OCI-LY7 (cell line): Measurements from ENCODE around the gene ANKRD52. TPM values are rescaled to one million over a fixed set of nuclear protein-coding genes. Genes with fewer than 3 reads are reported as not detected.
"Not testable (repeated sequence)": the region's sequence is repeated elsewhere in the genome, so short reads cannot be mapped to it uniquely, and the experiment has no call there.

Source experiments
- BruUV-seq: library from RNA; stranded (reverse); fragments of 400-500 nt; replicated peaks from 2 replicates; lab custom pipeline; 2021; lab: Mats Ljungman, UMichigan
- CTCF ChIA-PET: fragments of 300-600 bp; sonication (Branson Sonifier 250); formaldehyde crosslinking; loops from one replicate; lab custom pipeline; 2022; ENCODE audit warnings: antibody characterized with exemption; ENCODE audit not compliant: unreplicated experiment; lab: Charles Lee
- POLR2A ChIA-PET: fragments of 300-600 bp; sonication (Branson Sonifier 250); formaldehyde crosslinking; loops from one replicate; lab custom pipeline; 2022; ENCODE audit warnings: antibody characterized with exemption; lab: Charles Lee
- DNase-seq: peaks from one replicate; pipeline ENCODE4 v3.0.0-alpha.2; 2015; ENCODE audit warnings: low spot score
- H2AFZ ChIP-seq: fragments of 200-600 bp; sonication (generic), shearing (Covaris generic); 2 replicates; pipeline ENCODE4 v1.6.1; 2014; ENCODE audit warnings: mild to moderate bottlenecking, antibody characterized with exemption, low read length, moderate library complexity
- H3K27ac ChIP-seq: fragments of 200-600 bp; sonication (generic); 2 replicates; pipeline ENCODE4 v1.5.1; 2014; ENCODE audit warnings: mixed run types, low read depth, mild to moderate bottlenecking, moderate library complexity, low read length, inconsistent platforms; ENCODE audit not compliant: poor library complexity, severe bottlenecking
- H3K36me3 ChIP-seq: fragments of 200-600 bp; sonication (generic); 2 replicates; pipeline ENCODE4 v1.6.1; 2014; ENCODE audit warnings: mild to moderate bottlenecking, antibody characterized with exemption, low read length, moderate library complexity, mixed read lengths; ENCODE audit not compliant: insufficient read depth
- H3K4me1 ChIP-seq: fragments of 200-600 bp; sonication (generic); 2 replicates; pipeline ENCODE4 v1.5.1; 2014; ENCODE audit warnings: mild to moderate bottlenecking, low read length; ENCODE audit not compliant: insufficient read depth, poor library complexity, severe bottlenecking
- H3K4me2 ChIP-seq: fragments of 200-600 bp; sonication (generic); 2 replicates; pipeline ENCODE4 v1.6.1; 2014; ENCODE audit warnings: mild to moderate bottlenecking, low read length
- H3K4me3 ChIP-seq: fragments of 200-600 bp; sonication (generic); 2 replicates; pipeline ENCODE4 v1.5.1; 2014; ENCODE audit warnings: mild to moderate bottlenecking, low read depth, low read length; ENCODE audit not compliant: poor library complexity, severe bottlenecking
- H3K79me2 ChIP-seq: fragments of 200-600 bp; sonication (generic); 2 replicates; pipeline ENCODE4 v1.6.1; 2016; ENCODE audit warnings: low read depth, mild to moderate bottlenecking, low read length, moderate library complexity, mixed read lengths; ENCODE audit not compliant: insufficient read depth
- H3K9me2 ChIP-seq: fragments of 200-600 bp; sonication (generic); 2 replicates; pipeline ENCODE4 v1.6.1; 2016; ENCODE audit warnings: mild to moderate bottlenecking, low read length, mixed read lengths; ENCODE audit not compliant: insufficient read depth
- H3K9me3 ChIP-seq: fragments of 200-600 bp; sonication (generic); 2 replicates; pipeline ENCODE4 v1.6.1; 2014; ENCODE audit warnings: mild to moderate bottlenecking, mixed run types, low read length, mixed read lengths
- H4K20me1 ChIP-seq: fragments of 200-600 bp; sonication (generic); 2 replicates; pipeline ENCODE4 v1.6.1; 2014; ENCODE audit warnings: mild to moderate bottlenecking, antibody characterized with exemption, low read length, moderate library complexity, mixed read lengths; ENCODE audit not compliant: insufficient read depth
- EZH2phosphoT487 ChIP-seq: fragments of 200-600 bp; sonication (generic); IDR thresholded peaks from 2 replicates; pipeline ENCODE4 v1.6.1; 2018; ENCODE audit warnings: low read depth, borderline replicate concordance, mild to moderate bottlenecking, mixed run types, antibody characterized with exemption, low read length, moderate library complexity, mixed read lengths
- intact Hi-C: fragments of 100-400 bp; cut with micrococcal nuclease; formaldehyde crosslinking; loops from one replicate; pipeline ENCODE4 v1.10.0; 2022; ENCODE audit not compliant: unreplicated experiment
- total RNA-seq, 2 experiments: library from RNA; depleted of rRNA in 1 of 2; stranded (reverse); fragments of >200 nt in 1 of 2; shearing (Covaris generic) in 1 of 2; gene quantifications; 2 replicates each; pipeline ENCODE4 v1.2.3, GENCODE V29; 2014 to 2022
- TF ChIP-seq, protein P1 (sequence below): fragments of 200-600 bp; sonication (generic); conservative IDR thresholded peaks from 2 replicates; pipeline ENCODE4 v1.5.1; 2014; ENCODE audit warnings: mild to moderate bottlenecking, antibody characterized with exemption, low read length, moderate library complexity, mixed read lengths

ANKRD52 gene
- total RNA-seq, 2 experiments from 2014 or later, result 11.7 to 35.0 TPM

DNA sequence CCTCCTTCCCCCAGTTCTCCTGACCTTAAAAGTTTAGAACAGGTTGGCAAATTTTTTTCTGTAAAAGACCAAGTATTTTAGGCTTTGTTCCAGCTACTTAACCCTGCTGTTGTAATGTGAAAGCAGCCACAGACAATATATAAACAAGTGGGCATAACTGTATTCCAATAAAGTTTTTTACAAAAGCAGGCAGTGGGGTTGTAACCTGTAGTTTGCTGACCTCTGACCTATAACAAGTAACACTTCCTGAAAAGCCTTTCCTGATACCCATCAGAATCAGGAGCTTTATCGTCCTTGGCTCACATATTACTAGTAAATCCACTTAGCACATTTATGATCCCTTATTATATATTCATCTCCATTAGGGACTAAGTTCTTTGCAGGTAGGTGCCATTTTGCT, 55.8 kb downstream of the ANKRD52 start:
- Histone ChIP-seq H3K36me3 (peaks cover 33% of the 10 kb centered on the region), H3K4me2 (no peak overlapping the region), H3K9me3 (no peaks in the 10 kb centered on the region), H3K27ac (no peak overlapping the region), H3K9me2 (no peaks in the 10 kb centered on the region), H3K4me3 (no peak overlapping the region), H2AFZ (no peak overlapping the region), H4K20me1 (no peaks in the 10 kb centered on the region), H3K4me1 (peaks cover 28% of the 10 kb centered on the region), H3K79me2 (no peaks in the 10 kb centered on the region)
- ChIA-PET POLR2A (interaction anchor here (0.6 to 2.2 kb wide), 3 partner anchors 18 to 243 kb away, joined by 4 to 12 read pairs (median 6); partner anchors contain the start of gene RNF41), CTCF (no interaction called here)
- BruUV-seq, result no TSS peak
- no peak for TF ChIP-seq EZH2phosphoT487
- TF ChIP-seq, protein P1, sequence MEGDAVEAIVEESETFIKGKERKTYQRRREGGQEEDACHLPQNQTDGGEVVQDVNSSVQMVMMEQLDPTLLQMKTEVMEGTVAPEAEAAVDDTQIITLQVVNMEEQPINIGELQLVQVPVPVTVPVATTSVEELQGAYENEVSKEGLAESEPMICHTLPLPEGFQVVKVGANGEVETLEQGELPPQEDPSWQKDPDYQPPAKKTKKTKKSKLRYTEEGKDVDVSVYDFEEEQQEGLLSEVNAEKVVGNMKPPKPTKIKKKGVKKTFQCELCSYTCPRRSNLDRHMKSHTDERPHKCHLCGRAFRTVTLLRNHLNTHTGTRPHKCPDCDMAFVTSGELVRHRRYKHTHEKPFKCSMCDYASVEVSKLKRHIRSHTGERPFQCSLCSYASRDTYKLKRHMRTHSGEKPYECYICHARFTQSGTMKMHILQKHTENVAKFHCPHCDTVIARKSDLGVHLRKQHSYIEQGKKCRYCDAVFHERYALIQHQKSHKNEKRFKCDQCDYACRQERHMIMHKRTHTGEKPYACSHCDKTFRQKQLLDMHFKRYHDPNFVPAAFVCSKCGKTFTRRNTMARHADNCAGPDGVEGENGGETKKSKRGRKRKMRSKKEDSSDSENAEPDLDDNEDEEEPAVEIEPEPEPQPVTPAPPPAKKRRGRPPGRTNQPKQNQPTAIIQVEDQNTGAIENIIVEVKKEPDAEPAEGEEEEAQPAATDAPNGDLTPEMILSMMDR, result no peak
- no peak for DNase-seq
- intact Hi-C loops, result no loop called here

DNA sequence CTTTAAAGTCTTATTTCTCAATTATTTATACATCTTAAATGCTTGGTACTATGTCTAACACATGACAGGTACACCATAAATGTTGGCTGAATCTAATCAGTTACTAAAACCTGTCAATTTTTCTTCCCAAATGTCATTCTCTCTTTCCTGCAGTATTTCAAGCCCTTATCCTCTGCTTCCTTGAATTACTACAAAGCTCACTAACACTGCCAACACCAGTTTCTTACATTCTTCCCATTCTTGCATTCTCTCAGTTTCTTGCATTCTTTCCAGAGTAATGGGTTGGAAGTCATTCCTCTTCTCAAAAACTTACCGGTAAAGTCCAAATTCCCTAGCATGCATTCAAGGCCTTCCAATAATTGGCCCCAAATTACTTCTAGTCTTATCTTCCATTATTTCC, 59.3 kb downstream of the ANKRD52 start:
- no peaks in the 10 kb centered on the region for H3K79me2 ChIP-seq
- H3K36me3 ChIP-seq, result no peaks in the 10 kb centered on the region
- DNase-seq, result no peak
- no peak overlapping the region for H3K4me3 ChIP-seq
- TF ChIP-seq, protein P1, result no peak
- no peak for TF ChIP-seq EZH2phosphoT487
- H3K9me2 ChIP-seq, result no peaks in the 10 kb centered on the region
- CTCF ChIA-PET, result interaction anchor here (0.5 to 0.6 kb wide), 2 partner anchors 76 to 438 kb away, joined by 3 read pairs; no protein-coding TSS in a partner anchor
- H2AFZ ChIP-seq, result no peak overlapping the region
- intact Hi-C loops, result no loop called here
- H3K9me3 ChIP-seq, result no peaks in the 10 kb centered on the region
- no peak overlapping the region for H3K27ac ChIP-seq
- no peaks in the 10 kb centered on the region for H3K4me1 ChIP-seq
- H3K4me2 ChIP-seq, result no peak overlapping the region
- no TSS peak for BruUV-seq
- POLR2A ChIA-PET, result interaction anchor here (0.7 to 2.6 kb wide), 2 partner anchors 22 to 162 kb away, joined by 3 to 10 read pairs; partner anchors contain the start of gene RNF41
- H4K20me1 ChIP-seq, result no peaks in the 10 kb centered on the region

DNA sequence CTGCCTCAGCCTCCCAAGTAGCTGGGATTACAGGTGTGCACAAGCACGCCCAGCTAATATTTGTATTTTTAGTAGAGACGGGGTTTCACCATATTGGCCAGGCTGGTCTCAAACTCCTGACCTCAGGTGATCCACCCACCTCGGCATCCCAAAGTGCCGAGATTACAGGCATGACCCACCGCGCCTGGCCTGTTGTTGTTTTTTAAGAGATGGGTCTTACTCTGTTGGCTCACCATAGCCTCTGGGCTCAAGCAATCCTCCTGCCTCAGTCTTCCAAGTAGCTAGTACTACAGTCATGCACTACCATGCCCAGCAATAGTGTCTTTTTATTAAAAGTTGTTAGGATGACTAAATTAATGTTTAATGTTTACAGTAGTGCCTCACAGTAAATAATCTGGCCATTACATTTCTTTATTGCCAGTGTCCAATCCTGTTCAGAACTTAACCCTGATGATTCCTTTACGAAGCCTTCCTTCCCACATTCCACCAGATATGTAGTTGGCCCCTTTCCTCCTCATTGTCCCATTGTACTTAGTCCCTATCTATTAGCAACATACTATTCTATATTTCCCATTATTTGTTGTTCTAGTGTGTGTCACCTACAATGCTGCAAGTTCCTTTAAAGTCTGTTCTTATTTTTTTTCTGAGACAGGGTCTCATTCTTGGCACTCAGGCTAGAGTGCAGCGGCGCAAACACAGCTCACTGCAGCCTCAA, 60.1 kb downstream of the ANKRD52 start:
- no peak overlapping the region for H3K4me2 ChIP-seq
- ChIA-PET CTCF (interaction anchor here (0.5 to 0.6 kb wide), 2 partner anchors 75 to 439 kb away, joined by 3 read pairs; no protein-coding TSS in a partner anchor), POLR2A (interaction anchor here (2.6 kb wide), 1 partner anchor 23 kb away, joined by 10 read pairs; the partner anchor contains the start of gene RNF41)
- H3K4me1 ChIP-seq, result peaks cover 4% of the 10 kb centered on the region
- no TSS peak for BruUV-seq
- no peaks in the 10 kb centered on the region for H3K9me3 ChIP-seq
- H3K27ac ChIP-seq, result no peak overlapping the region
- DNase-seq, result no peak
- H3K9me2 ChIP-seq, result no peaks in the 10 kb centered on the region
- no peaks in the 10 kb centered on the region for H3K79me2 ChIP-seq
- no peak for TF ChIP-seq EZH2phosphoT487
- TF ChIP-seq, protein P1, result no peak
- H4K20me1 ChIP-seq, result no peaks in the 10 kb centered on the region
- intact Hi-C loops, result no loop called here
- H2AFZ ChIP-seq, result no peak overlapping the region
- H3K36me3 ChIP-seq, result no peaks in the 10 kb centered on the region
- no peak overlapping the region for H3K4me3 ChIP-seq

DNA sequence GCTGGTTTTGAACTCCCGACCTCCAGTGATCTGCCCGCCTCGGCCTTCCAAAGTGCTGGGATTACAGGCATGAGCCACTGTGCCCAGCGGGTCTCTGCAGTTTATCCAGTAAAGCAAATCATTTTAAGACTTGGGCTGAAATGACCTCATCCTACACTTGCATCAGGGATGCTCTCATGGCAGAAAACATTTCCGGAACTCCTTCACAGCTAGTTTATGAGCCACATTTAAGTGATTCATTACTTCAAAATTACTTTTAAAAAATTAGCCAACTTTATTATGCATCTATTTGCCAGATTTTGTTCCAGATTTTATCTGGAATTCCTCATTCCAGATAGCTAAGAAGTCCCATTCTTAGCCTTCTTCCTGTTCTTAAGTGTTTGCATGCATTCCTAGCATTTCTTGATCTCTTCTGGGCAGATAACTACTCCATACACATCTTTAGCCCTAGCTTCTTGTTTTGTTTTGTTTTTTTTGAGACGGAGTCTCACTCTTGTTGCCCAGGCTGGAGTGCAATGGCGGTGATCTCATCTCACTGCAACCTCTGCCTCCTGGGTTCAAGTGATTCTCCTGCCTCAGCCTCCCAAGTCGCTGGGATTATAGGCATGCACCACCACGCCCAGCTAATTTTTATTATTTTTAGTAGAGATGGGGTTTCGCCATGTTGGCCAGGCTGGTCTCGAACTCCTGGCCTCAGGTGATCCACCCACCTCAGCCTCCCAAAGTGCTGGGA, 61.2 kb downstream of the ANKRD52 start:
- intact Hi-C loops, DNase-seq, H3K4me3 ChIP-seq, H3K79me2 ChIP-seq, H3K27ac ChIP-seq, H3K36me3 ChIP-seq, H3K4me2 ChIP-seq, H4K20me1 ChIP-seq, H3K9me2 ChIP-seq, H2AFZ ChIP-seq, CTCF ChIA-PET, BruUV-seq, H3K9me3 ChIP-seq: not testable (repeated sequence)
- POLR2A ChIA-PET, result interaction anchor here (0.6 to 3.2 kb wide), 5 partner anchors 8 to 93 kb away, joined by 3 to 23 read pairs (median 9); partner anchors contain the start of genes PA2G4 and RNF41
- peaks cover 10% of the 10 kb centered on the region for H3K4me1 ChIP-seq
